T-helper 1 cell treated with Interleukin-12 subunit alpha and Interleukin-12 subunit beta and Interleukin-4 antibody, amounts not matched to agents 30 ng/mL and 1 ng/mL, for 36 hours (primary cell): ENCODE measurements around the gene YY2. TPM values are rescaled to one million over a fixed set of nuclear protein-coding genes. Genes with fewer than 3 reads are reported as not detected.
"Not testable (repeated sequence)": the region's sequence is repeated elsewhere in the genome, so short reads cannot be mapped to it uniquely, and the experiment has no call there.

Experiments
- intact Hi-C: fragments of 100-400 bp; cut with micrococcal nuclease; formaldehyde crosslinking; loops from one replicate; pipeline ENCODE4 v1.15.1; 2024
- total RNA-seq: library from RNA; stranded (reverse); gene quantifications from 2 replicates; pipeline ENCODE4 v1.2.3, GENCODE V29; 2022

Gene YY2
- total RNA-seq, 1 donor from 2014 or later, result 2.4 TPM

DNA sequence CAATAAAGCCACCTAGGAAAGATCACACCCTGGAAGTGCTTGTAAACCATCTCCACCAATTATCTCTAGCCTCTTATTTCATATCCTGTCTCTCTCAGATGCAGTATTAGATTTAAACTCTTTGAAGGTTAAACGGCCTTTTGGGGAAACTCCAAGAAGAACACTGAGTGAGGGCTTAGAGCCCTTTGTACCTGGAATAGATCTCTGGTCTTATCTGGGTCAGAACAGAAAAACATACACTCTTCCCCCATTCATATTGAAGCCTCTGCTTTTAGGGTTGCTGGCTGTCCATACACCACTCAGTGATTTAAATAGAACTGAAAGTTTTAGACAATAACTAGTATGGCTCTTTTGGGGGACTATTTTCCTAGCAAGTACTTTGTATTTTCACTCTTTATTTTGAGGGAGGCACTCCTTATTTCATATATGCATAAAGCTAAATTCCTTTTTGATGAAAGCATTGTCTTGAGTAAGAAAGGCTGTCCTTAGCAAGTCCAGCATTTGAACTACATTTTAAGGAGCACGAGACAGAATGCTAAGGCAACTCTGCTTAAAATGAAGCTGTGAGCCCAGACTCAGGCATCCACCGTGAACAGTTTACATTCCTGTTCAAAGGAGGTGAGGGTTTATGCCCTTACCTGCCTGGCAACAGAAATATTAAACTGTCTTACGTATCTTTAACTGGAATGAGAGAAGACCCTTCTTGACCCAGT is 17.4 kb downstream of the YY2 start:
- intact Hi-C loops, result no loop called here

DNA sequence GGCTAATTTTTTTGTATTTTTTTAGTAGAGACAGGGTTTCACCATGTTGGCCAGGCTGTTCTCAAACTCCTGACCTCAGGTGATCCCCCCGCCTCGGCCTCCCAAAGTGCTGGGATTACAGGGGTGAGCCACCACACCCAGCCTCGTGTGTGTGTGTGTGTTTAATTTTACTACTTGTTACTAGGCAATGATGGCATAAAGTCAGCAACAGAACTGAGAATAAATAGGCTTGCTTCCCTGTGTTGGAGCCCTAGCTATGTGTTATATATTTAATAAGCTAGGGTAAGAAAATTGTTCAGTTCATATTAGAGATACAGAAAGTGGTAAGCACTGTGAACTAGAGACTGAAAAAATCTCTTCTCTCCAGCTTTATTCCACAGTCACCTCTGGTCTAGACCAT is 18.4 kb downstream of the YY2 start:
- intact Hi-C loops, result not testable (repeated sequence)

GRCh38 chrX:21875013-21875412 is 19.2 kb downstream of the YY2 start:
- intact Hi-C loops, result no loop called here

DNA sequence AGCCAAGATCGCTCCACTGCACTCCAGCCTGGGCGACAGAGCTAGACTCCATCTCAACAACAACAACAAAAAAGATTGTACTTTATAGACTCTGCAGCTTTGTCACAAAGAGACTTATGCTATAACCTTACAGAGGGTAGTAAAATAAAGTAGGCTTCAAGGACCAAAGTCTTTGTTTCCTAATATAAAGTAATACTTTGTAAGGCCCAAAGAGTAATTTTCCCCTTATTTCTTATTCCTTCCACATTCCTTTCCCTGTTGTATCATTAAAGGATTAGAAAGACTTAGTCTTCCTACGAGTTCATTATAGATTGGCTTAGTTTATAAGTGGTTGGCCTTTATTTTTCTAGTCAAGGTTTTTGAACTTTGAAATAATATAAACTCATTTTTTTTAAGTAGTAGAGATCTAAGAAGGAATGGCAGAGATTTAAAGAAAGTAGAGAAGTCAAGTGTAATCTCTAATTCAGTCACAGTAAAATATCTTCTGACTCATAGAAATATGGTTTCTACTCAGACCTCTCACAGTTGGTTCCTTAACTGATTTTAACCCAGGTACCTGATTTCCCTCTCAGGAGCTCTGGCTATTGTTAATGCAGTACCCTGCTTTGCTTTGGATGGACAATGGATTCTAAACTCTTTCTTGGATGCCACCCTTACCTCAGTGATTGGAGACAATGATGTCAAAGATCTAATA is 26.2 kb downstream of the YY2 start:
- intact Hi-C loops, result no loop called here

DNA sequence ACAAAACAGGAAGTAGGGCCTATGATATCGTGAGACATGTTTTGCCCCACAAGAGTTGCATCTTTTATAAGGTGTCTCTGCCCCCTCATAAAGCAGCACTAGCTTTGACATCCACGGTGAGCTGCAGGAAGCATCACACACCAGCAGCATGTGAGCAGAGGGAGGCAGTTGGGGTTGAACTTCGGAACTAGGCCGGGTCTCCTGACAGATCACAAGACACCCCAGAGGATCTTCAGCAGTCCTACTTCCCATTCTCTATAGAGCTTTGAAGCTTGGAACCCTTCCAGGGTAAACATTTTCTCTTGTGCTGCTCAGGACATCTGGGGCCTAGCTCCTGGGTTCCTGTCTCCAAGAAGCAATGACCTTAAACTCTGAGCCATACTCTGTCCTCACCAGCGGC is 27.5 kb downstream of the YY2 start:
- intact Hi-C loops, result no loop called here

DNA sequence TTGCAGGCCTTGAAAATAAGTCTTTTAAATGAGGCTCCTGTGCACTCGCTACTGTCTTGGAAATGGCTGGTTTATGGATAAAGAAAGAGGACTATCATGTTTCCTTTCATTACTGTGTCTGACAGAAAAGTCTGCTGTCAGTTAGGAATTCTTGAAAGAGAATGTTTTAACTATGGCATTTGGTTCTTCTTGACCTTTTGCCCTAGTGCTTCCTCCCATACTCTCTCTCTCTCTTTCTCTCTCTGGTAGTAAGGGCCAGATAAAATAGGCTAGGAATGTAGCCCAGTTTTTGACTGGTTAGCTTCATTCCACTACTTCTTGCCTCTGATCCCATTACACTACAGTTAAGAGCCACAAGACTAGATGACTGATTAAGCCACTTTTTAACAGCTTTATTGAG is 29.8 kb downstream of the YY2 start:
- intact Hi-C loops, result no loop called here

GRCh38 chrX:21905313-21905712 is 49.5 kb downstream of the YY2 start:
- intact Hi-C loops, result no loop called here

DNA sequence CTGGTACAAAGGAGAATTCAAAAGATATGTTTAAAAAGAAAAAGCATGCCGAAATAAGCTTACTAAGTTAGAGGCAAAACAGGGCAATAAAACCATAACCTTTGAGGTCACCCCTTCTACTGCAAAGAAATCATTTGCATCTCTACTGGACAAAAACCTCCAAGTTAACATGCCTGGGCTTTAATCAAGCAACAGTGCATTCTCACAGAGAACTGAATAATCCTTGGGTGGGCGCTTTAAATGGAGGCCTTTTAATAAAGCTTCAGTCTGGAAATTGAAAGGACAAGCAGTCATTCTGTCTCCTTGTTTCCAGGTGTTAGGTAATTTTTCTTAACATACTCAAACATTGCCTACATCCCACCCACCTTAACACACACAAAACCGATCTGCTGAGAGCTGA is 50.2 kb downstream of the YY2 start:
- intact Hi-C loops, result no loop called here

GRCh38 chrX:21907260-21907659 is 51.5 kb downstream of the YY2 start:
- intact Hi-C loops, result no loop called here

Other genes with a start within 250 kb of the YY2 start
- gene KLHL34, start 197.7 kb upstream of the YY2 start, total RNA-seq, result 0.51 and 0.68 TPM in 2 replicates
- not detected in 2 replicates for gene SMPX, start 97.9 kb upstream of the YY2 start, total RNA-seq
- gene MBTPS2, start 16.4 kb upstream of the YY2 start, total RNA-seq, result 9.5 and 10.7 TPM in 2 replicates
- 46.0 and 46.3 TPM in 2 replicates for gene SMS, start 84.7 kb downstream of the YY2 start, total RNA-seq
- 0.17 and 0.34 TPM in 2 replicates for gene PHEX, start 176.3 kb downstream of the YY2 start, total RNA-seq